GM21526 (cell line): ENCODE data around the gene SYNGAP1.

Experiments
- ATAC-seq: cut with Tn5 transposase; IDR thresholded peaks from one replicate; pipeline ENCODE4 v1.9.1; 2021; ENCODE audit warnings: moderate library complexity; ENCODE audit not compliant: unreplicated experiment, low FRiP score

SYNGAP1 gene

GRCh38 chr6:33420491-33421343 lies 852 bp downstream of the SYNGAP1 start:
- no peak for ATAC-seq

- ATAC-seq = no peak
Observed at GRCh38 chr6:33421344-33421643, 1.4 kb downstream of the SYNGAP1 start.

- ATAC-seq = no peak
Observed at GRCh38 chr6:33423777-33424176, 3.9 kb downstream of the SYNGAP1 start.

- no peak for ATAC-seq
Observed at GRCh38 chr6:33424855-33425667, 5.2 kb downstream of the SYNGAP1 start.

- no peak for ATAC-seq
Observed at GRCh38 chr6:33425668-33426577, 6.1 kb downstream of the SYNGAP1 start.

- ATAC-seq = no peak
Observed at GRCh38 chr6:33426590-33427511, 7.0 kb downstream of the SYNGAP1 start.

- ATAC-seq = no peak
Observed at GRCh38 chr6:33427585-33428223, 7.8 kb downstream of the SYNGAP1 start.

GRCh38 chr6:33428224-33428965 lies 8.5 kb downstream of the SYNGAP1 start:
- no peak for ATAC-seq

- no peak for ATAC-seq
Observed at GRCh38 chr6:33428966-33429749, 9.3 kb downstream of the SYNGAP1 start.

GRCh38 chr6:33429750-33430052 lies 9.8 kb downstream of the SYNGAP1 start:
- ATAC-seq = no peak

GRCh38 chr6:33430334-33430733 lies 10.5 kb downstream of the SYNGAP1 start:
- ATAC-seq = no peak

GRCh38 chr6:33430991-33431879 lies 11.4 kb downstream of the SYNGAP1 start:
- no peak for ATAC-seq

- no peak for ATAC-seq
Observed at GRCh38 chr6:33431880-33432541, 12.1 kb downstream of the SYNGAP1 start.

GRCh38 chr6:33432546-33432945 lies 12.7 kb downstream of the SYNGAP1 start:
- no peak for ATAC-seq

GRCh38 chr6:33433001-33433543 lies 13.2 kb downstream of the SYNGAP1 start:
- ATAC-seq = no peak

GRCh38 chr6:33433544-33434191 lies 13.8 kb downstream of the SYNGAP1 start:
- no peak for ATAC-seq
